ENCODE measurements around the gene MXRA8.
"Not testable (repeated sequence)": the region's sequence is repeated elsewhere in the genome, so short reads cannot be mapped to it uniquely, and the experiment has no call there.

MXRA8 gene

GRCh38 chr1:1324084-1324523 is 34.3 kb downstream of the MXRA8 start:
- DNase-seq (ENCODE audit: insufficient read length, low spot score) (no peak), FAIRE-seq (no peak)

GRCh38 chr1:1322952-1323351 is 35.4 kb downstream of the MXRA8 start:
- FAIRE-seq (no peak), DNase-seq (ENCODE audit: insufficient read length, low spot score) (no peak)

- FAIRE-seq (no peak), DNase-seq (ENCODE audit: insufficient read length, low spot score) (no peak)
These were observed 35.9 kb downstream of the MXRA8 start for GRCh38 chr1:1322418-1322817.

GRCh38 chr1:1321477-1321876 is 36.9 kb downstream of the MXRA8 start:
- no peak for DNase-seq (ENCODE audit: insufficient read length, low spot score)
- no peak for FAIRE-seq

- FAIRE-seq (no peak), DNase-seq (ENCODE audit: insufficient read length, low spot score) (no peak)
These were observed 37.5 kb downstream of the MXRA8 start for GRCh38 chr1:1320666-1321448.

GRCh38 chr1:1319646-1319941 is 38.8 kb downstream of the MXRA8 start:
- FAIRE-seq = no peak

GRCh38 chr1:1318777-1319645 is 39.3 kb downstream of the MXRA8 start:
- DNase-seq (ENCODE audit: insufficient read length, low spot score) = no peak
- FAIRE-seq = no peak

More at GRCh38 chr1:1319646-1319941, 38.8 kb downstream of the MXRA8 start:
- DNase-seq (ENCODE audit: insufficient read length, low spot score) = no peak

- DNase-seq (ENCODE audit: insufficient read length, low spot score) = peak; percentile 49
- FAIRE-seq = peak; percentile 64
These were observed 40.2 kb downstream of the MXRA8 start for GRCh38 chr1:1318131-1318652.

- FAIRE-seq (no peak), DNase-seq (ENCODE audit: insufficient read length, low spot score) (no peak)
These were observed 40.9 kb downstream of the MXRA8 start for GRCh38 chr1:1317420-1317819.

GRCh38 chr1:1316199-1316598 is 42.2 kb downstream of the MXRA8 start:
- not testable (repeated sequence) for FAIRE-seq; DNase-seq (ENCODE audit: insufficient read length, low spot score)

- no peak for FAIRE-seq
- no peak for DNase-seq (ENCODE audit: insufficient read length, low spot score)
These were observed 42.9 kb downstream of the MXRA8 start for GRCh38 chr1:1315435-1315954.

- DNase-seq (ENCODE audit: insufficient read length, low spot score) (no peak), FAIRE-seq (no peak)
These were observed 43.5 kb downstream of the MXRA8 start for GRCh38 chr1:1314678-1315335.

GRCh38 chr1:1314237-1314586 is 44.1 kb downstream of the MXRA8 start:
- DNase-seq (ENCODE audit: insufficient read length, low spot score) (no peak), FAIRE-seq (no peak)

- FAIRE-seq (no peak), DNase-seq (ENCODE audit: insufficient read length, low spot score) (no peak)
These were observed 44.7 kb downstream of the MXRA8 start for GRCh38 chr1:1313500-1314236.

- FAIRE-seq = no peak
These were observed 45.7 kb downstream of the MXRA8 start for GRCh38 chr1:1312450-1313314.

GRCh38 chr1:1311107-1312104 is 46.9 kb downstream of the MXRA8 start:
- FAIRE-seq = no peak

More at GRCh38 chr1:1312450-1313314, 45.7 kb downstream of the MXRA8 start:
- DNase-seq (ENCODE audit: insufficient read length, low spot score) = no peak

GRCh38 chr1:1310476-1311053 is 47.8 kb downstream of the MXRA8 start:
- no peak for FAIRE-seq
- no peak for DNase-seq (ENCODE audit: insufficient read length, low spot score)

More at GRCh38 chr1:1311107-1312104, 46.9 kb downstream of the MXRA8 start:
- DNase-seq (ENCODE audit: insufficient read length, low spot score) = no peak

GRCh38 chr1:1310109-1310385 is 48.3 kb downstream of the MXRA8 start:
- FAIRE-seq (no peak), DNase-seq (ENCODE audit: insufficient read length, low spot score) (no peak)
